Left ventricle myocardium inferior (tissue), 1 donor: Measurements from ENCODE around the gene WBP1L. TPM values are rescaled to one million over a fixed set of nuclear protein-coding genes. Genes with fewer than 3 reads are reported as not detected.
"Not testable (repeated sequence)": the region's sequence is repeated elsewhere in the genome, so short reads cannot be mapped to it uniquely, and the experiment has no call there.

Experiments used
- DNase-seq: peaks from one replicate; pipeline ENCODE4 v3.0.0-alpha.2; 2020
- H3K27ac ChIP-seq: fragments of 200-600 bp; replicated peaks from 2 replicates; pipeline ENCODE4 v1.8.0; 2021
- H3K27me3 ChIP-seq: fragments of 200-600 bp; 2 replicates; pipeline ENCODE4 v1.8.0; 2021; ENCODE audit warnings: low read depth
- H3K36me3 ChIP-seq: fragments of 200-600 bp; 2 replicates; pipeline ENCODE4 v1.8.0; 2021
- H3K4me1 ChIP-seq: fragments of 200-600 bp; 2 replicates; pipeline ENCODE4 v1.8.0; 2021
- H3K4me3 ChIP-seq: fragments of 200-600 bp; 2 replicates; pipeline ENCODE4 v1.8.0; 2021; ENCODE audit warnings: mild to moderate bottlenecking, moderate library complexity
- H3K9me3 ChIP-seq: fragments of 200-600 bp; replicated peaks from 2 replicates; pipeline ENCODE4 v1.8.0; 2021
- CTCF ChIP-seq: fragments of 200-600 bp; IDR thresholded peaks from 2 replicates; pipeline ENCODE4 v1.8.0; 2021; ENCODE audit warnings: antibody characterized with exemption, mild to moderate bottlenecking, borderline replicate concordance
- intact Hi-C: fragments of 100-400 bp; cut with micrococcal nuclease; formaldehyde crosslinking; loops from one replicate; pipeline ENCODE4 v1.11.0; 2022
- total RNA-seq: library from RNA; stranded (reverse); fragmentation: NEBNext Ultra II Directional; extraction: Animal tissue kit (Norgen Biotek cat#: 25700); gene quantifications from one replicate; pipeline ENCODE4 v1.2.1, GENCODE V29; 2021
- donor health status: DM: no; HTN: yes; CAD: no; lungs with severe emphysema.

Gene WBP1L
- total RNA-seq, 1 donor from 2014 or later: 22.6 TPM

DNA sequence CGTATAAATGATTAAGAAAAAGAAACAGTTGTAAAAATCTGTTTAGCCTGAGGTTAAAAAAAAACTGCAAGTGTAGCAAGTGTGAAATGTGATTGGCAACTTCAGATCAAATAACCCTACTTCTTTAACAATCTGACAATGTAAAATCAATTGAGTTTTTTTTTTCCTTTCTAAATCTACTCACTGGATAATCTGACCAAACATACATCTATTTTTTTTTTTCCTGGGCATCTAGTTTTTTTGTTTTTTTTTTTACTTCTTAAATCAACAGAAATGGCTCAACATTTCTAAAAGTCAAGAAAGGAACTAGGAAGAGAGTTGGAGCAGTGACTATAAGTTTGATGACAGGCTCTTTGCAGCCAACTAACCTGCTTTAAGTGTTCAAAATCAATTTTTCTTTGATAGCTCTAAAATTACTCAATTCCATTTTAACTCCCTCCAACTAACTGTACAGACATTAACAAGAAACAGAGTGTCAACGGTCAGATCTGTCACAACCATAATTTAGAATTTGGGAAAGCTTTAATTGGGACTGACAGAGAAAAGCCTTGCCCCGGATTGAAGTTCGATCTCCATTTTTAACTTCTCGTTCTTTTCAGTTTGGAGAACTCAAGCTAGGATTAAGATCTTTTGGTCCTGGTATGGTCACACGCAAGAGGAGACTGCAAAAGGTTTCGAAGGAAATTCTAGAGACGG, 30.8 kb upstream of the WBP1L start:
- TF ChIP-seq CTCF: no peak
- no peaks in the 10 kb centered on the region for H3K27me3 ChIP-seq
- peaks cover 47% of the 10 kb centered on the region for H3K4me1 ChIP-seq
- intact Hi-C loops: no loop called here
- H3K4me3 ChIP-seq: peak overlapping the region; percentile 98
- no peaks in the 10 kb centered on the region for H3K9me3 ChIP-seq
- DNase-seq: no peak
- no peaks in the 10 kb centered on the region for H3K36me3 ChIP-seq
- H3K27ac ChIP-seq: peak overlapping the region; percentile 89

DNA sequence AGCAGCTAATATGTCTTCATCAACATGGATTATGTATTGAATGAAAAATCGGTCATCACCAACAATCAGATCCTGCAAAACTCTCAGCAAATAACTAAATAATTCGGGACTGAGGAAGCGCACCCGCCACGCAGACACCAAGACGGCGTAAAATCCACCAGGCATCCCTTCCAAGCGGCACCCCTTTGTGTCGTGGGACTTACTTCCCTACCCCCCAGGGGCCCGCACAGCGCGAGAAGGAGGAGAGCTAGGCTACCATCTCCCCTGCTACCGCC, 30.3 kb upstream of the WBP1L start:
- Histone ChIP-seq H3K4me3 (peak overlapping the region; percentile 98), H3K9me3 (no peaks in the 10 kb centered on the region), H3K4me1 (peaks cover 52% of the 10 kb centered on the region), H3K36me3 (no peaks in the 10 kb centered on the region), H3K27me3 (no peaks in the 10 kb centered on the region), H3K27ac (peak overlapping the region; percentile 89)
- DNase-seq: no peak
- TF ChIP-seq CTCF: no peak
- intact Hi-C loops: no loop called here

DNA sequence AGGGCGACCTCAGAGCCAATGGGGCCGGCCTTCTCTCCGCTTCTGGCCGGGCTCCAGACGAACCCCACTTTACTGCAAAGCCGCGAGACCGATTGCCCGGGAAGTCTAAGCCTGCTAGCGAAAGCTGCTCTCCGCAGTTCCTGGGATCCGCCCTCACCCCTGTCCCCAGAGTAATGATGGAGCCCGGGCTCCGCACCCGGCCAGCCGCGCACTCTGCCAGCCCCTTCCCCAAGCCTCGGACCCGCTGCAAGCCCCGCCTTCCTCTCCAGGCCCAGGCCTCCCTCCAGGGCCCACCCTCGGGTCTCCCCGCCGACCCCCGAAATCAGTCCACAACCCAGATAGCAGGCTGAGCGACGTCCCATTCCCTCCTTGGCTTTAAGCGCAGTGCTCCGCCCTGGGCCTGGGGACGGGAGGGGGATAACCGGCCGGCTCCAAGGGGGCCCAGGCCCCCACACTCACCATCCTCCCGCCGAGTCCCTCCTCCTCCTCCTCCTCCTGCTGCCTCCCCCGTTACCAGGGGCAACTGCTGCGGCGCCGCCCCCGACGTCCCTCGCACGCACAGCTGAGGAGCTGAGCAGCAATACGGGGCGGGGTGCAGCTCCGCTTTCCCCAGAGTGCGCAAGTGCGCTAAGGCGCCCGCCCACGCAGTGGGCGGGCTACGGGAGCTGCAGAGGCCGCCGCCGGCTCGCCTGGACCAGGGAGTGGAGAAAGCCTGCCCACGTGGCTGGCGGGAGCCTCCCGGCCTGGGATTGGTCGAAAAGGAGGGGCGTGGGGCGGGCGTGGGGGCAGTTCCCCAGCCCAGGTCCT, 29.7 kb upstream of the WBP1L start, which contains the start of gene ARL3:
Gene ARL3 (minus strand): TSS at position 584 of the 807 bp plus-strand sequence. CDS start 122 bp downstream, at position 462.
- H3K27ac ChIP-seq: peak within 1 kb of the TSS; percentile 89
- TF ChIP-seq CTCF: peak; percentile 61
- intact Hi-C loops: no loop called here
- H3K9me3 ChIP-seq: no peaks in the 10 kb centered on the region
- H3K4me3 ChIP-seq: peak within 1 kb of the TSS; percentile 98
- H3K4me1 ChIP-seq: peaks cover 55% of the 10 kb centered on the region
- H3K27me3 ChIP-seq: no peaks in the 10 kb centered on the region
- DNase-seq: peak; percentile 98
- no peaks in the 10 kb centered on the region for H3K36me3 ChIP-seq

- H3K9me3 ChIP-seq: no peaks in the 10 kb centered on the region
- intact Hi-C loops: no loop called here
- H3K27ac ChIP-seq: peak within 1 kb of the TSS; percentile 89
- no peaks in the 10 kb centered on the region for H3K36me3 ChIP-seq
- TF ChIP-seq CTCF: no peak
- H3K4me3 ChIP-seq: peak within 1 kb of the TSS; percentile 98
- H3K4me1 ChIP-seq: peaks cover 54% of the 10 kb centered on the region
- DNase-seq: no peak
- no peaks in the 10 kb centered on the region for H3K27me3 ChIP-seq
Measured at GRCh38 chr10:102714621-102715455, 28.9 kb upstream of the WBP1L start, which contains the start of gene SFXN2. Gene SFXN2 (plus strand): TSS chr10:102714636. CDS start chr10:102726637, 12,001 bp downstream.

DNA sequence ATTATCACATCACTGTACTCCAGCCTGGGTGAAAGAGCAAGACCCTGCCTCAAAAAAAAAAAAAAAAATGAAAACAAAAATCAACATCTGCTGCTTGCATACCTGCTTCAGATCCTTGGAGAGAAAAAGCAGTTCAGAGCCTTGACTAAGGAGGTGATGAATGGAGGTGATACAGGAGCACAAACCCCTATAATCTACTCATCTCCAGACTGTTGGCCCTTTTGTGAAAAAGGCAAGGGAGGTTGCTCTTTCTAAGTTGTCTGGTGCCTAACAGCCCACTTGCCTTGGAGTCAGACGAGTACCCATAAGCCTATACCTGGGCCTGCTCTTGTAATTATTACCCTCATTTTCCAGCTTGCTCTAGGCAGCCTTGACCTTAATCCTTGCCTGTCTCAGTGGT, 27.9 kb upstream of the WBP1L start:
- Histone ChIP-seq H3K27ac (no peak overlapping the region), H3K4me3 (no peak overlapping the region), H3K4me1 (peaks cover 45% of the 10 kb centered on the region), H3K27me3 (no peaks in the 10 kb centered on the region), H3K36me3 (no peaks in the 10 kb centered on the region), H3K9me3 (no peaks in the 10 kb centered on the region)
- no peak for DNase-seq
- intact Hi-C loops: no loop called here
- TF ChIP-seq CTCF: no peak

GRCh38 chr10:102716900-102717565, 26.7 kb upstream of the WBP1L start:
- H3K27ac ChIP-seq: peak overlapping the region; percentile 81
- intact Hi-C loops: not testable (repeated sequence)

More at GRCh38 chr10:102716900-102717565, 26.7 kb upstream of the WBP1L start:
- not testable (repeated sequence) for DNase-seq, H3K27me3 ChIP-seq, H3K4me3 ChIP-seq, H3K36me3 ChIP-seq, H3K9me3 ChIP-seq
- peaks cover 45% of the 10 kb centered on the region for H3K4me1 ChIP-seq
